GM23338 (cell line): ENCODE results near the gene FAM111B. TPM values are rescaled to one million over a fixed set of nuclear protein-coding genes. Genes with fewer than 3 reads are reported as not detected.
"Not testable (repeated sequence)": the region's sequence is repeated elsewhere in the genome, so short reads cannot be mapped to it uniquely, and the experiment has no call there.

Experiments used
- ATAC-seq: fragments of 200-7000 bp; cut with Tn5 transposase; 3 replicates; pipeline ENCODE4 v1.9.1; 2020
- DNase-seq: peaks from one replicate; pipeline ENCODE4 v3.0.0-alpha.2; 2015; ENCODE audit warnings: low spot score
- H2AFZ ChIP-seq: fragments of 200-600 bp; sonication (generic); 2 replicates; pipeline ENCODE4 v1.8.0; 2016; ENCODE audit warnings: antibody characterized with exemption, mild to moderate bottlenecking, moderate library complexity
- H3F3A ChIP-seq: fragments of 200-600 bp; sonication (generic); replicated peaks from 2 replicates; pipeline ENCODE4 v1.8.0; 2017; ENCODE audit warnings: antibody characterized with exemption, mixed run types, low read depth
- H3K27ac ChIP-seq: fragments of 200-600 bp; sonication (generic); 2 replicates; pipeline ENCODE4 v1.6.1; 2016; ENCODE audit warnings: low read depth
- H3K27me3 ChIP-seq: fragments of 200-600 bp; sonication (generic); 2 replicates; pipeline ENCODE4 v1.8.0; 2016; ENCODE audit warnings: mild to moderate bottlenecking, mixed run types, moderate library complexity; ENCODE audit not compliant: insufficient read depth
- H3K36me3 ChIP-seq: fragments of 200-600 bp; sonication (generic); 2 replicates; pipeline ENCODE4 v1.8.0; 2016; ENCODE audit warnings: mild to moderate bottlenecking; ENCODE audit not compliant: insufficient read depth
- H3K4me1 ChIP-seq: fragments of 200-600 bp; sonication (generic); 2 replicates; pipeline ENCODE4 v1.8.0; 2016; ENCODE audit warnings: mild to moderate bottlenecking, moderate library complexity; ENCODE audit not compliant: insufficient read depth
- H3K4me2 ChIP-seq: fragments of 200-600 bp; sonication (generic); 2 replicates; pipeline ENCODE4 v1.7.1; 2017; ENCODE audit warnings: mixed run types
- H3K4me3 ChIP-seq: fragments of 200-600 bp; sonication (generic); 2 replicates; pipeline ENCODE4 v1.6.1; 2016; ENCODE audit warnings: mixed run types
- H3K79me2 ChIP-seq: fragments of 200-600 bp; sonication (generic); replicated peaks from 2 replicates; pipeline ENCODE4 v1.8.0; 2017; ENCODE audit warnings: mild to moderate bottlenecking; ENCODE audit not compliant: insufficient read depth
- H3K9me2 ChIP-seq: fragments of 200-600 bp; sonication (generic); 2 replicates; pipeline ENCODE4 v1.8.0; 2017; ENCODE audit not compliant: insufficient read depth
- H4K20me1 ChIP-seq: fragments of 200-600 bp; sonication (generic); replicated peaks from 2 replicates; pipeline ENCODE4 v1.8.0; 2017; ENCODE audit warnings: mild to moderate bottlenecking; ENCODE audit not compliant: insufficient read depth
- H3K27ac Mint-ChIP-seq: 2 replicates; pipeline ENCODE4 v1.8.0; 2020; ENCODE audit warnings: inconsistent platforms, mild to moderate bottlenecking, moderate library complexity, mixed read lengths
- H3K27me3 Mint-ChIP-seq: 3 replicates; pipeline ENCODE4 v1.8.0; 2022; ENCODE audit warnings: low read depth, mild to moderate bottlenecking, moderate library complexity, mixed read lengths, inconsistent platforms; ENCODE audit not compliant: insufficient read depth, poor library complexity
- H3K36me3 Mint-ChIP-seq: 3 replicates; pipeline ENCODE4 v1.8.0; 2021; ENCODE audit warnings: low read depth, mild to moderate bottlenecking, inconsistent platforms, moderate library complexity, mixed read lengths
- H3K4me1 Mint-ChIP-seq: 3 replicates; pipeline ENCODE4 v1.8.0; 2020; ENCODE audit warnings: mild to moderate bottlenecking, inconsistent platforms, mixed read lengths
- H3K4me3 Mint-ChIP-seq: 3 replicates; pipeline ENCODE4 v1.8.0; 2021; ENCODE audit warnings: moderate library complexity, mild to moderate bottlenecking, inconsistent platforms, mixed read lengths
- H3K9me3 Mint-ChIP-seq: 3 replicates; pipeline ENCODE4 v1.8.0; 2020; ENCODE audit warnings: moderate library complexity, mild to moderate bottlenecking, inconsistent platforms, mixed read lengths
- CREB1 ChIP-seq: fragments of 250-450 bp; sonication (Bioruptor Pico); IDR thresholded peaks from 2 replicates; pipeline ENCODE4 v1.5.0; 2020; ENCODE audit warnings: low read depth, mild to moderate bottlenecking, moderate library complexity
- JUNB ChIP-seq: IDR thresholded peaks from one replicate; pipeline ENCODE4 v1.6.1; 2016; ENCODE audit warnings: antibody characterized with exemption; ENCODE audit not compliant: unreplicated experiment
- polyA plus RNA-seq: library from polyadenylated mRNA; unstranded; fragments of >200 nt; fragmentation: Nextera tagmentation; extraction: Ambion mirVana; gene quantifications from 2 replicates; pipeline ENCODE4 v1.2.1, GENCODE V29; 2016
- total RNA-seq: library from RNA; depleted of rRNA; stranded (reverse); fragments of >200 nt; shearing (Covaris generic); gene quantifications from 2 replicates; pipeline ENCODE4 v1.2.3, GENCODE V29; 2014
- TF ChIP-seq, protein P1 (sequence below), 2 experiments: fragments of 200-600 bp in 1 of 2; sonication (generic) in 1 of 2; conservative IDR thresholded peaks; 2 replicates each; pipeline versions ENCODE4 v1.5.1 to v1.6.1; 2016 to 2017; ENCODE audit warnings: antibody characterized with exemption in 2 of 2, low read depth in 2 of 2, mild to moderate bottlenecking in 2 of 2, moderate library complexity in 1 of 2
- TF ChIP-seq, protein P2 (sequence below): fragments of 250-450 bp; sonication (Bioruptor Pico); IDR thresholded peaks from 2 replicates; pipeline ENCODE4 v1.5.0; 2020; ENCODE audit warnings: mild to moderate bottlenecking, moderate library complexity

FAM111B gene
- total and polyA plus RNA-seq, 2 experiments from 2014 or later, result 30.6 to 40.7 TPM

DNA sequence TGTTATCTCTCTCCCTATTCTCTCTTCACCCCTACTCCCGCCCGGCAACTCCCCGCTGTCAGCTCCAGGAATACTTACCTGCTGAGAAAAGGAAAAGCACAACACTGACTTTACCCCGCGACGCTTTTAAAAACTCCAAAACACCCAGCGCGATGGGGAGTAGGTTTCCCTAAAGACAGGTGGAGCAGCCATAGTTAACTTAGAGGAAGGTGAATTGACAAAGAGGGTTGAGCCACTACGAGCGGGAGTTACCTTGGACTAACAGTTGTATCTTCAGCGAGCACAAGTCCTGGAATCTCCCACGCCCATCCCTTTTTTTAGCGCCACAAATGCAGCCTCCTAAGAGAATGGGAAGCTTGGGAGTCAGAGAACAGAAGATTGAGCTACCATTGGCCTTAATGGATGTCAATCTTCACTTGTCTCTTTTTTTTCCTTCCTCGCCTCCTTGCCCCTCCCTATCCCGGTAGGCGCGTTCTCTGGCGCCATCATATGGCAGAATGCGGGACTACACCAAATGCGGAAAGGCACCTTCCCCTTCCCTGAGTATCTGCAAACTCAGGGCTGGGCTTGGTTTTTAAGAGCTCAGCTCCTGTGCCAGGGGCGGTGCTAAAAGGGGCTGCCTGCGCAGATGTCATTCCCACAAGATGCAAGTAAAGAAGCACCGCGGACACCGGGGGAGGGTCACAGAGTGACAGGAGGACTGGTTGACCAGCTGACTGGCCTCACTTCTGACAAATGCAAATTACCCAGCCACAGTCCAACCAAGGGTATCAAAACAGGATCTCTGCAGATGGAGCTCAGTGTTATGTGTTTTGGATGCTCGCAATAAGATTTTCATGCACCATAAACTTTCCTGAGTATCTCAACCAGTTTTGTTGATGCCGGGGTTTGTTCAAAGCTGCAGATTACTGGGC lies 48.7 kb upstream of the FAM111B start:
- H3K4me2 ChIP-seq, result peak overlapping the region; percentile 74
- H3K36me3 Mint-ChIP-seq, H3K27ac ChIP-seq, H3K79me2 ChIP-seq, H3K9me3 Mint-ChIP-seq, H3K36me3 ChIP-seq, H4K20me1 ChIP-seq, H3K27me3 Mint-ChIP-seq, H3K9me2 ChIP-seq, H3F3A ChIP-seq: not testable (repeated sequence)
- peak; percentile 59 for TF ChIP-seq CREB1 (CRISPR knock-in tag)
- TF ChIP-seq, protein P1, sequence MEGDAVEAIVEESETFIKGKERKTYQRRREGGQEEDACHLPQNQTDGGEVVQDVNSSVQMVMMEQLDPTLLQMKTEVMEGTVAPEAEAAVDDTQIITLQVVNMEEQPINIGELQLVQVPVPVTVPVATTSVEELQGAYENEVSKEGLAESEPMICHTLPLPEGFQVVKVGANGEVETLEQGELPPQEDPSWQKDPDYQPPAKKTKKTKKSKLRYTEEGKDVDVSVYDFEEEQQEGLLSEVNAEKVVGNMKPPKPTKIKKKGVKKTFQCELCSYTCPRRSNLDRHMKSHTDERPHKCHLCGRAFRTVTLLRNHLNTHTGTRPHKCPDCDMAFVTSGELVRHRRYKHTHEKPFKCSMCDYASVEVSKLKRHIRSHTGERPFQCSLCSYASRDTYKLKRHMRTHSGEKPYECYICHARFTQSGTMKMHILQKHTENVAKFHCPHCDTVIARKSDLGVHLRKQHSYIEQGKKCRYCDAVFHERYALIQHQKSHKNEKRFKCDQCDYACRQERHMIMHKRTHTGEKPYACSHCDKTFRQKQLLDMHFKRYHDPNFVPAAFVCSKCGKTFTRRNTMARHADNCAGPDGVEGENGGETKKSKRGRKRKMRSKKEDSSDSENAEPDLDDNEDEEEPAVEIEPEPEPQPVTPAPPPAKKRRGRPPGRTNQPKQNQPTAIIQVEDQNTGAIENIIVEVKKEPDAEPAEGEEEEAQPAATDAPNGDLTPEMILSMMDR (conservative IDR thresholded peaks at IDR 0.05; ENCODE audit: low read depth in 2 of 2), result peak; percentile 89 to 95
- peak; percentile 98 for DNase-seq
- peaks cover 16% of the 10 kb centered on the region for H3K27me3 ChIP-seq
- peak overlapping the region; percentile 54 for H3K4me3 ChIP-seq
- peak overlapping the region; percentile 82 for H3K4me3 Mint-ChIP-seq
- H3K4me1 Mint-ChIP-seq, result peaks cover 26% of the 10 kb centered on the region
- peak overlapping the region; percentile 45; the same call in 1 of the 2 replicates for H3K27ac Mint-ChIP-seq
- ATAC-seq, result peak; percentile 90
- peak overlapping the region; percentile 75; the same call in 1 of the 2 replicates for H2AFZ ChIP-seq
- H3K4me1 ChIP-seq, result peaks cover 17% of the 10 kb centered on the region

DNA sequence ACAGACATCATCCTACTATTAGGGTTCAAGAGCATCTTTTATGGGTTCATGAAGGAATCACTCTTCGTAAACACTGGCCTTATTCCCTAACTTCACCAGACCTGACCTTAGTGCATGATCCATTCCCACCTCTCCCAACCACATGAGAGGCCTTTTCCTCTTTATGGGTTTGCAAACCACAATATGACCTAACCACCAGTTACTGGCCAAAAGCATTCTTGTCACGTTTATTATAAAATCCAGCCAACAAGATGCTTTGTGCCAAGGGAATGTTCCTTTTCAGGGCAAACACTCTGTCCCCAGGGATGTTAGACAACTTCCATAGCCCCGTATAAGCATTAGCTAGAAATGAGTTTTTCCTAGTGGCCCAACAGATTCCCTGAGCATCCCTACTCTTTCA lies 46.9 kb upstream of the FAM111B start:
- DNase-seq, H3K9me2 ChIP-seq, H3K27ac Mint-ChIP-seq, H3K4me2 ChIP-seq, H3K9me3 Mint-ChIP-seq, H3K4me1 ChIP-seq, H3K36me3 Mint-ChIP-seq, H3K36me3 ChIP-seq, ATAC-seq, H3K4me3 ChIP-seq, H4K20me1 ChIP-seq, H3K27me3 Mint-ChIP-seq, H2AFZ ChIP-seq, H3K27ac ChIP-seq, H3K79me2 ChIP-seq, H3F3A ChIP-seq, H3K4me3 Mint-ChIP-seq: not testable (repeated sequence)
- peaks cover 13% of the 10 kb centered on the region for H3K4me1 Mint-ChIP-seq
- H3K27me3 ChIP-seq, result peaks cover 25% of the 10 kb centered on the region

DNA sequence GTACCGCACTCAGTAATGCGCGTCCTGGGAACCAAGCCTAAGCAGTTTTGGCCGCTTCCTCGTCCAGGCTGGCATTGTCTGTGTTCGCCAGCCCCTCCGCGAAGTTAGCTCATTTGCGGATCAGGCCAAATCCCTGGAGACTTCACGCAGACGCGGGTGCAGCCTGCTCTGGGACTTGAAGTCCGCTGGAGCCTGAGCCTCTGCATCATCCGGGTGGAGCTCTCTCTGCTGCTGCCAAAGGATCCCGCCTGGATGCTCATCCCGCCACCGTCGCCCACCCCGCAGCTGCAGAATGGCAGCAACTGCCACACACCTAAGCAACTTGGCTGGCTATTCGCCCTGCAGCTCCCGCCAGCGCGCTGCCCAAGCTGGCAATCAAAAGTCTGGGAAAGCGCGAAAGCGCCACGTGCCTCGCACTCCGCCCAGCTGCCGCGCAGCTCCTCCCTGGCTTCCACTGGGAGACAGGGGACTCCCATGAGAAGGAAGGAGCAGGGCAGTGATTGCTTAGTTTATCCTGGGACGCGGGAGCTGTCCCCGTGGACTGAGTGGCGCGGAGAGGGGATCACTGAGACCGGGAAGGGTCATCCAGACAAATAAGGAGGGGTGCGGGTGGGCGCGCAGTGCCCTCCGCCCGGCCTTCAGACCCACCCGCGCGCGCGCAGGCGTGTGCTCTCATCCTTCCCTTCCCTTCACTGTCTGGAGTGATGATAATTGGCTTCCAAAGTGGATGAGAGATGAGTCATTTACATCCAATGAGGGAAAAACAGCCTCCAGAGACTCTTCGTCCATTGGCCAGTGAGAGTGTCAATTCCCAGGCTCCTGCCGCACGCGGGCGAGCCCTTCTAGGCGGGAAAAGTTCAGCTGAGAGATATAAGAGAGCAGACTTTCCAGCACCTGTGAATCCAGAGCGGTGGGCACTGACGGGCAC lies 44.2 kb upstream of the FAM111B start:
- Mint-ChIP-seq H3K4me3 (no peak overlapping the region), H3K4me1 (peaks cover 6% of the 10 kb centered on the region; the same call in 2 of the 3 replicates), H3K27ac (no peak overlapping the region), H3K36me3 (no peaks in the 10 kb centered on the region), H3K9me3 (no peaks in the 10 kb centered on the region; the same call in 2 of the 3 replicates), H3K27me3 (peaks cover 6% of the 10 kb centered on the region)
- Histone ChIP-seq H3K9me2 (no peaks in the 10 kb centered on the region), H4K20me1 (no peaks in the 10 kb centered on the region), H3K4me3 (no peak overlapping the region), H2AFZ (0 out of 2 replicates have a peak overlapping the region, but pooled peaks have one; percentile 43), H3K27me3 (peaks cover 25% of the 10 kb centered on the region), H3F3A (no peaks in the 10 kb centered on the region), H3K36me3 (no peaks in the 10 kb centered on the region), H3K4me2 (no peak overlapping the region), H3K4me1 (0 out of 2 replicates have a peak, but pooled peaks cover under 1% of the 10 kb centered on the region), H3K79me2 (no peaks in the 10 kb centered on the region), H3K27ac (no peak overlapping the region)
- DNase-seq (peak; percentile 36), ATAC-seq (no peak)
- TF ChIP-seq JUNB, result no peak
- TF ChIP-seq, protein P2, sequence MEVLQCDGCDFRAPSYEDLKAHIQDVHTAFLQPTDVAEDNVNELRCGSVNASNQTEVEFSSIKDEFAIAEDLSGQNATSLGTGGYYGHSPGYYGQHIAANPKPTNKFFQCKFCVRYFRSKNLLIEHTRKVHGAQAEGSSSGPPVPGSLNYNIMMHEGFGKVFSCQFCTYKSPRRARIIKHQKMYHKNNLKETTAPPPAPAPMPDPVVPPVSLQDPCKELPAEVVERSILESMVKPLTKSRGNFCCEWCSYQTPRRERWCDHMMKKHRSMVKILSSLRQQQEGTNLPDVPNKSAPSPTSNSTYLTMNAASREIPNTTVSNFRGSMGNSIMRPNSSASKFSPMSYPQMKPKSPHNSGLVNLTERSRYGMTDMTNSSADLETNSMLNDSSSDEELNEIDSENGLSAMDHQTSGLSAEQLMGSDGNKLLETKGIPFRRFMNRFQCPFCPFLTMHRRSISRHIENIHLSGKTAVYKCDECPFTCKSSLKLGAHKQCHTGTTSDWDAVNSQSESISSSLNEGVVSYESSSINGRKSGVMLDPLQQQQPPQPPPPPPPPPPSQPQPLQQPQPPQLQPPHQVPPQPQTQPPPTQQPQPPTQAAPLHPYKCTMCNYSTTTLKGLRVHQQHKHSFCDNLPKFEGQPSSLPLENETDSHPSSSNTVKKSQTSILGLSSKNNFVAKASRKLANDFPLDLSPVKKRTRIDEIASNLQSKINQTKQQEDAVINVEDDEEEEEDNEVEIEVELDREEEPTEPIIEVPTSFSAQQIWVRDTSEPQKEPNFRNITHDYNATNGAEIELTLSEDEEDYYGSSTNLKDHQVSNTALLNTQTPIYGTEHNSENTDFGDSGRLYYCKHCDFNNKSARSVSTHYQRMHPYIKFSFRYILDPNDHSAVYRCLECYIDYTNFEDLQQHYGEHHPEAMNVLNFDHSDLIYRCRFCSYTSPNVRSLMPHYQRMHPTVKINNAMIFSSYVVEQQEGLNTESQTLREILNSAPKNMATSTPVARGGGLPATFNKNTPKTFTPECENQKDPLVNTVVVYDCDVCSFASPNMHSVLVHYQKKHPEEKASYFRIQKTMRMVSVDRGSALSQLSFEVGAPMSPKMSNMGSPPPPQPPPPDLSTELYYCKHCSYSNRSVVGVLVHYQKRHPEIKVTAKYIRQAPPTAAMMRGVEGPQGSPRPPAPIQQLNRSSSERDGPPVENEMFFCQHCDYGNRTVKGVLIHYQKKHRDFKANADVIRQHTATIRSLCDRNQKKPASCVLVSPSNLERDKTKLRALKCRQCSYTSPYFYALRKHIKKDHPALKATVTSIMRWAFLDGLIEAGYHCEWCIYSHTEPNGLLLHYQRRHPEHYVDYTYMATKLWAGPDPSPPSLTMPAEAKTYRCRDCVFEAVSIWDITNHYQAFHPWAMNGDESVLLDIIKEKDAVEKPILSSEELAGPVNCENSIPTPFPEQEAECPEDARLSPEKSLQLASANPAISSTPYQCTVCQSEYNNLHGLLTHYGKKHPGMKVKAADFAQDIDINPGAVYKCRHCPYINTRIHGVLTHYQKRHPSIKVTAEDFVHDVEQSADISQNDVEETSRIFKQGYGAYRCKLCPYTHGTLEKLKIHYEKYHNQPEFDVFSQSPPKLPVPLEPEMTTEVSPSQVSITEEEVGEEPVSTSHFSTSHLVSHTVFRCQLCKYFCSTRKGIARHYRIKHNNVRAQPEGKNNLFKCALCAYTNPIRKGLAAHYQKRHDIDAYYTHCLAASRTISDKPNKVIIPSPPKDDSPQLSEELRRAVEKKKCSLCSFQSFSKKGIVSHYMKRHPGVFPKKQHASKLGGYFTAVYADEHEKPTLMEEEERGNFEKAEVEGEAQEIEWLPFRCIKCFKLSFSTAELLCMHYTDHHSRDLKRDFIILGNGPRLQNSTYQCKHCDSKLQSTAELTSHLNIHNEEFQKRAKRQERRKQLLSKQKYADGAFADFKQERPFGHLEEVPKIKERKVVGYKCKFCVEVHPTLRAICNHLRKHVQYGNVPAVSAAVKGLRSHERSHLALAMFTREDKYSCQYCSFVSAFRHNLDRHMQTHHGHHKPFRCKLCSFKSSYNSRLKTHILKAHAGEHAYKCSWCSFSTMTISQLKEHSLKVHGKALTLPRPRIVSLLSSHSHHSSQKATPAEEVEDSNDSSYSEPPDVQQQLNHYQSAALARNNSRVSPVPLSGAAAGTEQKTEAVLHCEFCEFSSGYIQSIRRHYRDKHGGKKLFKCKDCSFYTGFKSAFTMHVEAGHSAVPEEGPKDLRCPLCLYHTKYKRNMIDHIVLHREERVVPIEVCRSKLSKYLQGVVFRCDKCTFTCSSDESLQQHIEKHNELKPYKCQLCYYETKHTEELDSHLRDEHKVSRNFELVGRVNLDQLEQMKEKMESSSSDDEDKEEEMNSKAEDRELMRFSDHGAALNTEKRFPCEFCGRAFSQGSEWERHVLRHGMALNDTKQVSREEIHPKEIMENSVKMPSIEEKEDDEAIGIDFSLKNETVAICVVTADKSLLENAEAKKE (CRISPR knock-in tag), result no peak
